Caco-2 (cell line): ENCODE measurements around the gene MED25. TPM values are rescaled to one million over a fixed set of nuclear protein-coding genes. Genes with fewer than 3 reads are reported as not detected.

Experiments used
- BruUV-seq: library from RNA; stranded (reverse); fragments of 400-500 nt; replicated peaks from 2 replicates; lab custom pipeline; 2021; lab: Mats Ljungman, UMichigan
- CTCF ChIA-PET: fragments of 300-600 bp; sonication (Branson Sonifier 250); formaldehyde crosslinking; loops from one replicate; lab custom pipeline; 2022; ENCODE audit warnings: antibody characterized with exemption; lab: Charles Lee
- POLR2A ChIA-PET: fragments of 300-600 bp; sonication (Branson Sonifier 250); formaldehyde crosslinking; loops from one replicate; lab custom pipeline; 2022; ENCODE audit warnings: antibody characterized with exemption; lab: Charles Lee
- DNase-seq, 2 experiments: peaks; one replicate each; pipeline versions ENCODE4 v3.0.0 to v3.0.0-alpha.2; 2020 to 2022
- H3K27me3 ChIP-seq: replicated peaks from 2 replicates; pipeline ENCODE4 v1.6.0; 2011; ENCODE audit warnings: low read length; ENCODE audit not compliant: control insufficient read depth, insufficient read depth
- H3K36me3 ChIP-seq: 2 replicates; pipeline ENCODE4 v1.5.1; 2011; ENCODE audit warnings: low read length; ENCODE audit not compliant: control insufficient read depth, insufficient read depth
- H3K4me1 ChIP-seq: fragments of 250-450 bp; sonication (Bioruptor Pico); 2 replicates; pipeline ENCODE4 v1.5.1; 2020; ENCODE audit warnings: mild to moderate bottlenecking
- H3K4me3 ChIP-seq: 2 replicates; pipeline ENCODE4 v1.5.1; 2011; ENCODE audit warnings: low read depth, mild to moderate bottlenecking, control low read depth, low read length
- H3K9me3 ChIP-seq: fragments of 250-450 bp; sonication (Bioruptor Pico); 2 replicates; pipeline ENCODE4 v1.5.1; 2020; ENCODE audit warnings: mild to moderate bottlenecking, moderate library complexity
- H3K27ac Mint-ChIP-seq: one replicate; pipeline ENCODE4 v1.8.0; 2022; ENCODE audit warnings: mixed read lengths; ENCODE audit not compliant: unreplicated experiment
- H3K27me3 Mint-ChIP-seq: one replicate; pipeline ENCODE4 v1.8.0; 2022; ENCODE audit warnings: mixed read lengths; ENCODE audit not compliant: insufficient read depth, unreplicated experiment
- H3K36me3 Mint-ChIP-seq: one replicate; pipeline ENCODE4 v1.8.0; 2022; ENCODE audit warnings: mild to moderate bottlenecking, mixed read lengths; ENCODE audit not compliant: insufficient read depth, unreplicated experiment
- H3K4me1 Mint-ChIP-seq: one replicate; pipeline ENCODE4 v1.8.0; 2022; ENCODE audit warnings: low read depth, mixed read lengths; ENCODE audit not compliant: unreplicated experiment
- H3K4me3 Mint-ChIP-seq: one replicate; pipeline ENCODE4 v1.8.0; 2022; ENCODE audit warnings: mild to moderate bottlenecking, moderate library complexity, mixed read lengths; ENCODE audit not compliant: unreplicated experiment
- H3K9me3 Mint-ChIP-seq: one replicate; pipeline ENCODE4 v1.8.0; 2022; ENCODE audit warnings: mixed read lengths; ENCODE audit not compliant: unreplicated experiment
- intact Hi-C: fragments of 100-400 bp; cut with micrococcal nuclease; formaldehyde crosslinking; loops from one replicate; pipeline ENCODE4 v1.10.0; 2022; ENCODE audit not compliant: unreplicated experiment
- total RNA-seq: library from RNA; stranded (reverse); gene quantifications from 2 replicates; pipeline ENCODE4 v1.2.3, GENCODE V29; 2022
- TF ChIP-seq, protein P1 (sequence below), 2 experiments: fragments of 200-600 bp in 1 of 2; IDR thresholded peaks; 1 replicate in 1 of 2; 2 replicates in 1 of 2; pipeline versions ENCODE4 v1.5.1 to v1.8.0; 2011 to 2022; ENCODE audit warnings: antibody characterized with exemption in 1 of 2, control low read depth in 1 of 2, inconsistent platforms in 1 of 2, low read depth in 1 of 2, low read length in 1 of 2, mild to moderate bottlenecking in 1 of 2, moderate library complexity in 1 of 2; ENCODE audit not compliant: insufficient read depth in 1 of 2, severe bottlenecking in 1 of 2, unreplicated experiment in 1 of 2

MED25 gene
- total RNA-seq, 1 experiment from 2014 or later, result 102 TPM

DNA sequence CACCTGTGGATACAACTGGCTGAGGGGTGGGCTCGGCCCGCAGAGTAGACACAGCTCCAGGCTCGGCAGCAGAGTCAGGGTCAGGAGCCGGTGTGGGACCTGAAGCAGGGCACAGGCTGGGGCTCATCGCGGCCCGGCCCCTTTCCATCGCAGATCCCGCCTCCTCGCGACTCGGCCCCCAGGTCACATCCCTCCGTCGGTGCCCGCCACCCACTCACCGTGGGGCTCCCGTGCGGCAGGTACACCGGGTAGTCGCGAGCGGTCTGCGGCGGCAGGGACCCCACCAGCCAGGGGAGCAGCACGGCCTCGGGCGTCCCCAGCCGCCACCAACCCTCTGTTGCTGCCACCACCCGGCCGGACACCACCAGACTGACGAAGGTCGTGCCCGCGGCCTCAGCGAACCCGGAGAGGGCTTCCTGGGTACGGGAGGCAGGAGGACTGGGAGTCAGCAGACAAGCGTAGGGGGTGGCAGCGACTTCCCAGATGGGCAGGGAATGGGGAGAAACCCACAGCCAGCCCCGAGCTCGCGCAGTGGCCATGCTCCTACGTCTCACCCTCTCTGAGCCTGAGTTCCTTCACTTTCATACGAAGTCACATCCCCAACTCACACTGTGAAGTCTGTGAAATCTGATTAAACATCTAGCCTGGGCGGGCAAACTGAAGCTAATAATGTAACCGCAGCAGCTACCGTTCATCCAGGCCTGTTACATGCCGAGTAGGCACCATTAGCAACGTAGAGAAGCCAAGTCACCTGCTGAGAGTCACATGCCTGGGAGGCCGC is 8.7 kb upstream of the MED25 start:
- DNase-seq, result peak; percentile 70 to 78
- no peaks in the 10 kb centered on the region for H3K27me3 ChIP-seq
- Mint-ChIP-seq H3K4me3 (peak overlapping the region; percentile 91), H3K27ac (peak overlapping the region; percentile 63), H3K9me3 (no peaks in the 10 kb centered on the region), H3K4me1 (no peaks in the 10 kb centered on the region), H3K27me3 (no peaks in the 10 kb centered on the region), H3K36me3 (peaks cover 35% of the 10 kb centered on the region)
- H3K4me3 ChIP-seq, result peak overlapping the region; percentile 85
- H3K9me3 ChIP-seq, result no peaks in the 10 kb centered on the region
- ChIA-PET POLR2A (interaction anchor here (0.6 to 2.0 kb wide), 2 partner anchors 81 to 133 kb away, joined by 3 to 6 read pairs; partner anchors contain the start of gene PRMT1), CTCF (no interaction called here)
- no peaks in the 10 kb centered on the region for H3K36me3 ChIP-seq
- TF ChIP-seq, protein P1, sequence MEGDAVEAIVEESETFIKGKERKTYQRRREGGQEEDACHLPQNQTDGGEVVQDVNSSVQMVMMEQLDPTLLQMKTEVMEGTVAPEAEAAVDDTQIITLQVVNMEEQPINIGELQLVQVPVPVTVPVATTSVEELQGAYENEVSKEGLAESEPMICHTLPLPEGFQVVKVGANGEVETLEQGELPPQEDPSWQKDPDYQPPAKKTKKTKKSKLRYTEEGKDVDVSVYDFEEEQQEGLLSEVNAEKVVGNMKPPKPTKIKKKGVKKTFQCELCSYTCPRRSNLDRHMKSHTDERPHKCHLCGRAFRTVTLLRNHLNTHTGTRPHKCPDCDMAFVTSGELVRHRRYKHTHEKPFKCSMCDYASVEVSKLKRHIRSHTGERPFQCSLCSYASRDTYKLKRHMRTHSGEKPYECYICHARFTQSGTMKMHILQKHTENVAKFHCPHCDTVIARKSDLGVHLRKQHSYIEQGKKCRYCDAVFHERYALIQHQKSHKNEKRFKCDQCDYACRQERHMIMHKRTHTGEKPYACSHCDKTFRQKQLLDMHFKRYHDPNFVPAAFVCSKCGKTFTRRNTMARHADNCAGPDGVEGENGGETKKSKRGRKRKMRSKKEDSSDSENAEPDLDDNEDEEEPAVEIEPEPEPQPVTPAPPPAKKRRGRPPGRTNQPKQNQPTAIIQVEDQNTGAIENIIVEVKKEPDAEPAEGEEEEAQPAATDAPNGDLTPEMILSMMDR (IDR thresholded peaks at IDR 0.05; ENCODE audit: insufficient read depth in 1 of 2, low read depth in 1 of 2, low read length in 1 of 2, severe bottlenecking in 1 of 2, unreplicated experiment in 1 of 2), result peak in 1 of 2 experiments; percentile 44
- BruUV-seq, result no TSS peak
- peaks cover 5% of the 10 kb centered on the region; the same call in 1 of the 2 replicates for H3K4me1 ChIP-seq
- intact Hi-C loops, result loop anchor here (1.0 kb wide), 1 partner anchor 43 kb away; no protein-coding TSS in a partner anchor

DNA sequence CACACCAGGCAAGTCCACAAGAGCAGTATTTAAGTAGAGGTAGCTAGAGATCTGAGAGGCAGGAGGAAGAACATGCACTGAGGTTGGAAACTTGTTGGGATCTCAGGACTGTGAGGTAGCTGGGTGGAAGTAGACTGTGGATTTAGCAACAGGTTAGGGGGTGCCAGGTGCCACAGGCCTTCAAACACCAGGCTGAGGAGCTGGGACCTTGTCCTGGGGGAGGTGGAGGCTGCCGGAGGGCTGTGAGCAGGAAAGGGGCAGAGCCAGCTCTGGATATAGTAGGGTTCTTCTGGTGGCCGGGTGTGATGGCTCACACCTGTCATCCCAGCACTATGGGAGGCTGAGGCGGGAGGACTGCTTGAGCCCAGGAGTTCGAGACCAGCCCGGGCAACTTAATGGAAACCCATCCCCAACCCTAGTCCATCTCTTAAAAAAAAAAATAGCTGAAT is 8.1 kb upstream of the MED25 start:
- Histone ChIP-seq H3K4me3 (peak overlapping the region; percentile 85), H3K4me1 (peaks cover 5% of the 10 kb centered on the region; the same call in 1 of the 2 replicates), H3K9me3 (no peaks in the 10 kb centered on the region), H3K27me3 (no peaks in the 10 kb centered on the region), H3K36me3 (no peaks in the 10 kb centered on the region)
- H3K27ac Mint-ChIP-seq, result peak overlapping the region; percentile 30
- BruUV-seq, result no TSS peak
- POLR2A ChIA-PET, result interaction anchor here (0.6 to 2.0 kb wide), 3 partner anchors 43 to 134 kb away, joined by 3 to 6 read pairs (median 3); partner anchors contain the start of genes AP2A1 and PRMT1
- intact Hi-C loops, result loop anchor here (1.0 kb wide), 1 partner anchor 44 kb away; no protein-coding TSS in a partner anchor
- TF ChIP-seq, protein P1 (IDR thresholded peaks at IDR 0.05; ENCODE audit: insufficient read depth in 1 of 2, low read depth in 1 of 2, low read length in 1 of 2, severe bottlenecking in 1 of 2, unreplicated experiment in 1 of 2), result no peak
- H3K9me3 Mint-ChIP-seq, result no peaks in the 10 kb centered on the region
- H3K4me1 Mint-ChIP-seq, result no peaks in the 10 kb centered on the region
- CTCF ChIA-PET, result no interaction called here
- peak overlapping the region; percentile 91 for H3K4me3 Mint-ChIP-seq
- no peak for DNase-seq
- H3K36me3 Mint-ChIP-seq, result peaks cover 35% of the 10 kb centered on the region
- H3K27me3 Mint-ChIP-seq, result no peaks in the 10 kb centered on the region

DNA sequence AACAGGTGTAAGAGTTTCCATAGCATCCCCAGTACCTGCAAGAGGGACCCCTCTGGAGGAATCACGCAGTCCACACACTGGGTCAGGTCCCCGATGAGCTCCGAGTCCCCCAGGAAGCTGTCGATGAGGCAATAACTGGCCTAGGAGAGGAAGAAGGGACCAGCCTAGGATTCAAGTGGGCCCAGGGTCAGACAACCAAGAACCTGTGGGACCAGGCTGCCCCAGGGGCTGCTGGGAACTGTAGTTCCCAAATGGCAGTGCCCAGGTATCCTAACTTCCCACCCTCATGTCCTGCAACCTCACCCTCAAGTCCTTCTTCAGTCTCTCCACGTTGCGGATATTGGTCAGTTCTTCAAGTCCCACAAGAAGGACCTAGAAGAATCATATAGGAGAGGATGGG is 6.8 kb upstream of the MED25 start:
- peaks cover 30% of the 10 kb centered on the region for H3K36me3 Mint-ChIP-seq
- Histone ChIP-seq H3K4me1 (peaks cover 5% of the 10 kb centered on the region; the same call in 1 of the 2 replicates), H3K27me3 (no peaks in the 10 kb centered on the region), H3K4me3 (no peak overlapping the region), H3K36me3 (no peaks in the 10 kb centered on the region), H3K9me3 (no peaks in the 10 kb centered on the region)
- intact Hi-C loops, result no loop called here
- no TSS peak for BruUV-seq
- TF ChIP-seq, protein P1 (IDR thresholded peaks at IDR 0.05; ENCODE audit: insufficient read depth in 1 of 2, low read depth in 1 of 2, low read length in 1 of 2, severe bottlenecking in 1 of 2, unreplicated experiment in 1 of 2), result no peak
- H3K27me3 Mint-ChIP-seq, result no peaks in the 10 kb centered on the region
- no peak for DNase-seq
- no peaks in the 10 kb centered on the region for H3K4me1 Mint-ChIP-seq
- H3K27ac Mint-ChIP-seq, result no peak overlapping the region
- no peaks in the 10 kb centered on the region for H3K9me3 Mint-ChIP-seq
- ChIA-PET POLR2A (no interaction called here), CTCF (no interaction called here)
- no peak overlapping the region for H3K4me3 Mint-ChIP-seq
